NCI-H2081 (cell line): ENCODE data around the gene PLPPR1.
A peak's percentile ranks its signal among the peaks of the same experiment; 100 is the strongest.
"Not testable (repeated sequence)": the region's sequence is repeated elsewhere in the genome, so short reads cannot be mapped to it uniquely, and the experiment has no call there.

Experiments used
- DNase-seq, 2 experiments: peaks; one replicate each; lab custom pipeline; 2025; lab: John Stamatoyannopoulos, UW

Gene PLPPR1

GRCh38 chr9:101121836-101122399 lies 93.4 kb downstream of the PLPPR1 start:
- DNase-seq = peak in 1 of 2 experiments; percentile 8

GRCh38 chr9:101126556-101126955 lies 98.0 kb downstream of the PLPPR1 start:
- no peak for DNase-seq

- not testable (repeated sequence) for DNase-seq
These were observed 98.8 kb downstream of the PLPPR1 start for GRCh38 chr9:101127369-101127768.

- DNase-seq = no peak
These were observed 100.1 kb downstream of the PLPPR1 start for GRCh38 chr9:101128623-101129022.

- no peak for DNase-seq
These were observed 101.5 kb downstream of the PLPPR1 start for GRCh38 chr9:101130054-101130453.

GRCh38 chr9:101131326-101131725 lies 102.8 kb downstream of the PLPPR1 start:
- DNase-seq = no peak

GRCh38 chr9:101132801-101133200 lies 104.3 kb downstream of the PLPPR1 start:
- no peak for DNase-seq

- DNase-seq = no peak
These were observed 110.0 kb downstream of the PLPPR1 start for GRCh38 chr9:101138509-101138908.

- peak; percentile 41 to 73 for DNase-seq
These were observed 110.6 kb downstream of the PLPPR1 start for GRCh38 chr9:101139082-101139481.

GRCh38 chr9:101140764-101141163 lies 112.2 kb downstream of the PLPPR1 start:
- no peak for DNase-seq

- no peak for DNase-seq
These were observed 118.0 kb downstream of the PLPPR1 start for GRCh38 chr9:101146508-101146907.

- no peak for DNase-seq
These were observed 119.8 kb downstream of the PLPPR1 start for GRCh38 chr9:101148344-101148743.

GRCh38 chr9:101158361-101158760 lies 129.8 kb downstream of the PLPPR1 start:
- no peak for DNase-seq

GRCh38 chr9:101162231-101162630 lies 133.7 kb downstream of the PLPPR1 start:
- peak; percentile 9 to 45 for DNase-seq

- DNase-seq = no peak
These were observed 136.6 kb downstream of the PLPPR1 start for GRCh38 chr9:101165131-101165530.

- no peak for DNase-seq
These were observed 139.1 kb downstream of the PLPPR1 start for GRCh38 chr9:101167490-101168134.

GRCh38 chr9:101172616-101173015 lies 144.1 kb downstream of the PLPPR1 start:
- DNase-seq = no peak

GRCh38 chr9:101173907-101174306 lies 145.4 kb downstream of the PLPPR1 start:
- no peak for DNase-seq

GRCh38 chr9:101176384-101176783 lies 147.9 kb downstream of the PLPPR1 start:
- no peak for DNase-seq

GRCh38 chr9:101184813-101185278 lies 156.3 kb downstream of the PLPPR1 start:
- DNase-seq = no peak

GRCh38 chr9:101191723-101192122 lies 163.2 kb downstream of the PLPPR1 start:
- DNase-seq = no peak

GRCh38 chr9:101197026-101197425 lies 168.5 kb downstream of the PLPPR1 start:
- no peak for DNase-seq

- no peak for DNase-seq
These were observed 172.3 kb downstream of the PLPPR1 start for GRCh38 chr9:101200852-101201251.

GRCh38 chr9:101201630-101202029 lies 173.1 kb downstream of the PLPPR1 start:
- no peak for DNase-seq
